Lower lobe of right lung (tissue), 2 donors: Measurements from ENCODE around the gene PHF14. TPM values are rescaled to one million over a fixed set of nuclear protein-coding genes. Genes with fewer than 3 reads are reported as not detected.
"Not testable (repeated sequence)": the region's sequence is repeated elsewhere in the genome, so short reads cannot be mapped to it uniquely, and the experiment has no call there.

Experiments used
- ATAC-seq, 2 donors: fragments of 200-7000 bp; cut with Tn5 transposase; one replicate each; pipeline ENCODE4 v1.9.1; 2020 to 2022; ENCODE audit warnings: mild to moderate bottlenecking in 2 of 2, moderate library complexity in 2 of 2
- DNase-seq: peaks from one replicate; pipeline ENCODE4 v3.0.0-alpha.2; 2020
- H3K27ac ChIP-seq: fragments of 200-600 bp; one replicate; pipeline ENCODE4 v1.8.0; 2022
- H3K27me3 ChIP-seq: fragments of 200-600 bp; one replicate; pipeline ENCODE4 v1.8.0; 2022; ENCODE audit warnings: low read depth
- H3K36me3 ChIP-seq: fragments of 200-600 bp; one replicate; pipeline ENCODE4 v1.8.0; 2022; ENCODE audit warnings: mild to moderate bottlenecking
- H3K4me1 ChIP-seq: fragments of 200-600 bp; one replicate; pipeline ENCODE4 v1.8.0; 2022
- H3K4me3 ChIP-seq: fragments of 200-600 bp; one replicate; pipeline ENCODE4 v1.8.0; 2022; ENCODE audit warnings: mild to moderate bottlenecking
- H3K9me3 ChIP-seq: fragments of 200-600 bp; one replicate; pipeline ENCODE4 v1.8.0; 2022
- CTCF ChIP-seq: fragments of 200-600 bp; IDR thresholded peaks from one replicate; pipeline ENCODE4 v1.8.0; 2022; ENCODE audit warnings: antibody characterized with exemption, mild to moderate bottlenecking
- intact Hi-C: fragments of 100-400 bp; cut with DNase I; formaldehyde crosslinking; loops from one replicate; pipeline ENCODE4 v1.11.0; 2022
- total RNA-seq: library from RNA; stranded (reverse); fragmentation: NEBNext Ultra II Directional; extraction: Animal tissue kit (Norgen Biotek cat#: 25700); gene quantifications from one replicate; pipeline ENCODE4 v1.2.1, GENCODE V29; 2021
- donor health status: DM: no; HTN: yes; CAD: no; lungs with severe emphysema.

PHF14 gene
- total RNA-seq, 1 donor from 2014 or later = 27.9 TPM

GRCh38 chr7:10977113-10977512, 3.4 kb downstream of the PHF14 start:
- peaks cover 8% of the 10 kb centered on the region for H3K36me3 ChIP-seq
- TF ChIP-seq CTCF = no peak
- H3K27ac ChIP-seq = no peak overlapping the region
- DNase-seq (no peak), ATAC-seq (no peak)
- H3K27me3 ChIP-seq = no peaks in the 10 kb centered on the region
- intact Hi-C loops = no loop called here
- no peak overlapping the region for H3K4me3 ChIP-seq
- no peaks in the 10 kb centered on the region for H3K9me3 ChIP-seq
- peaks cover 12% of the 10 kb centered on the region for H3K4me1 ChIP-seq

- DNase-seq (no peak), ATAC-seq (no peak)
- intact Hi-C loops = no loop called here
- no peaks in the 10 kb centered on the region for H3K9me3 ChIP-seq
- H3K27me3 ChIP-seq = no peaks in the 10 kb centered on the region
- H3K4me1 ChIP-seq = no peaks in the 10 kb centered on the region
- TF ChIP-seq CTCF = no peak
- no peak overlapping the region for H3K4me3 ChIP-seq
- peaks cover 7% of the 10 kb centered on the region for H3K36me3 ChIP-seq
- no peak overlapping the region for H3K27ac ChIP-seq
These were observed 7.6 kb downstream of the PHF14 start for GRCh38 chr7:10981317-10981716.

GRCh38 chr7:10990748-10991147, 17.1 kb downstream of the PHF14 start:
- H3K27ac ChIP-seq, intact Hi-C loops, DNase-seq, H3K9me3 ChIP-seq, ATAC-seq, H3K4me1 ChIP-seq, H3K4me3 ChIP-seq, H3K27me3 ChIP-seq: not testable (repeated sequence)
- peaks cover 37% of the 10 kb centered on the region for H3K36me3 ChIP-seq

GRCh38 chr7:10995482-10996166, 22.0 kb downstream of the PHF14 start:
- ATAC-seq, H3K4me1 ChIP-seq, H3K9me3 ChIP-seq, H3K4me3 ChIP-seq, H3K27me3 ChIP-seq, H3K27ac ChIP-seq, DNase-seq, intact Hi-C loops: not testable (repeated sequence)
- H3K36me3 ChIP-seq = peaks cover 29% of the 10 kb centered on the region

GRCh38 chr7:10998996-10999757, 25.5 kb downstream of the PHF14 start:
- H3K9me3 ChIP-seq = no peaks in the 10 kb centered on the region
- H3K27ac ChIP-seq = no peak overlapping the region
- peaks cover 8% of the 10 kb centered on the region for H3K36me3 ChIP-seq
- H3K4me3 ChIP-seq = no peak overlapping the region
- intact Hi-C loops = no loop called here
- no peaks in the 10 kb centered on the region for H3K27me3 ChIP-seq
- H3K4me1 ChIP-seq = no peaks in the 10 kb centered on the region
- ATAC-seq (no peak), DNase-seq (no peak)
- TF ChIP-seq CTCF = no peak

- intact Hi-C loops = no loop called here
- DNase-seq (no peak), ATAC-seq (no peak)
These were observed 31.5 kb downstream of the PHF14 start for GRCh38 chr7:11005202-11005601.

More at GRCh38 chr7:11005202-11005601, 31.5 kb downstream of the PHF14 start:
- no peaks in the 10 kb centered on the region for H3K27me3 ChIP-seq
- peaks cover 4% of the 10 kb centered on the region for H3K36me3 ChIP-seq
- no peak for TF ChIP-seq CTCF
- H3K4me1 ChIP-seq = no peaks in the 10 kb centered on the region
- no peak overlapping the region for H3K4me3 ChIP-seq
- no peak overlapping the region for H3K27ac ChIP-seq
- H3K9me3 ChIP-seq = no peaks in the 10 kb centered on the region
